ENCODE results near the gene BAAT.

The BAAT gene

DNA sequence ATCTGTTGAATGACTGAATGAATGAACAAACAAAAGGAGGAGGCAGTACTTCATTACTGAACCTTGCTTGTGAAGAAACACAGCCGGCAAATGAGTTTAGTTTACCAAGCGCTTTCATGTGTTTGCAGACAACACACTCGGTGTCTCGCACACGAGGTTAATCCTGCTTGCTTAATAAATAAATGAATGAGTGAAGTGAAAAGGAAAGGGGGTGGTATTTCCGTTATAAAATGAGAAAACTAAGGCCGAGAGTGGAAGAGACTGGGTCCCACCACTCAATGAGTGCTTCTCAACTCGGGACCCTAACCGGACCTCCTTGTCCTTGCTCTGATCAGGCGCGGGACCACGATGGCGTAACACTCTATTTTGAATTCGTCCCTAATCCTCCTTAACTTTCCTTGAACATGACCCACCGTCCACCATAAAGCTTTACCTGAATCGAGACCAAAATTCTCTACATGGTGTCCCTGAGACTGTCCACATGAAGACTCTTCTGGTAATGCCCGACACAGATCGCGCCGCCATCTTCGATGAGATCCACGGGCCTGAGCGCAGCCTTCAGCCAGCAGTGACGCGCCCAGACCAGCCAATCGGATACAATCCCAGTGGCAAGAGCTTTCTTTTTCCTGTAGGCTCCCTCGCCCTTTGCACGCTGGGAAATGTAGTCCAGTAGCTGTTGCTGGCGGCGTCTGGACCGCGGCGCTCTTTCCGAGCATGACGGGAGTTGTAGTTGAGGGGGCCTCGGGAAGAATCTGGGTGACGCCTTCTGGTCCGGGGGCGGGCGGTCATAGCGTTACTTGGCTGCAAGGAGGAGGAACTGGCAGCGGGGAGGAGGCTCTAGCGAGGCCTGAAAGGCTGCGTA lies 13.5 kb upstream of the BAAT start, which contains the start of the genes MRPL50 and ZNF189:
Gene MRPL50 (minus strand): TSS at position 551 of the 862 bp plus-strand sequence. CDS start 26 bp downstream, at position 525.
Gene ZNF189 (plus strand): TSS at position 784 of the 862 bp plus-strand sequence. CDS start 306 bp downstream, outside the sequence.
- DNase-seq: peak; percentile 100

DNA sequence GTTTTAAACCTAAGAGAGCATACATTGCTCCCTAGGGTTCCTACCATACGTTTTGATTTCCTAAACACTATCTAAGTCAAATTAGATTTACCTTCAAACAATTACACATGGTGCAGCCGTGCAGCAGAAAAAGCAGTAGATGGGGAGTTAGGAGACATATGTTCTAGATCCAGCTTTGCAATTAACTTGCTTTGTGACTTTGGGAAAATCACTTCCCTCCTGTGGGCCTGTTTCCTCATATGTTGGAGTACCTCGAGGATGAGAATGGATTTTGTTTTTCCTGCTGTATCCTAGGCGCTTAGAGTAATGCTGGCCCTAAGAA lies 12.9 kb upstream of the BAAT start:
- DNase-seq: no peak

DNA sequence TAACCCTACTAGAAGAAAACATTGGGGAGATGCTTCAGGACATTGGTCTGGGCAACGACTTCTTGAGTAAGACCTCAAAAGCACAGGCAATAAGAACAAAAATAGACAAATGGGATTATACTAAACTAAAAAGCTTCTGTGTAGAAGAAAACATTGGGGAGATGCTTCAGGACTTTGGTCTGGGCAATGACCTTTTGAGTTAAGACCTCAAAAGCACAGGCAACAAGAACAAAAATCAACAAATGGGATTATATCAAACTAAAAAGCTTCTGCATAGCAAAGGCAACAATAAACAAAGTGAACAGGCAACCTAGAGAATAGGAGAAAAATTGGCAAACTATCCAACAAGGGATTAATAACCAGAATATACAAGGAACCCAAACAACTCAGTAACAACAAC lies 9.9 kb upstream of the BAAT start:
- no peak for DNase-seq

DNA sequence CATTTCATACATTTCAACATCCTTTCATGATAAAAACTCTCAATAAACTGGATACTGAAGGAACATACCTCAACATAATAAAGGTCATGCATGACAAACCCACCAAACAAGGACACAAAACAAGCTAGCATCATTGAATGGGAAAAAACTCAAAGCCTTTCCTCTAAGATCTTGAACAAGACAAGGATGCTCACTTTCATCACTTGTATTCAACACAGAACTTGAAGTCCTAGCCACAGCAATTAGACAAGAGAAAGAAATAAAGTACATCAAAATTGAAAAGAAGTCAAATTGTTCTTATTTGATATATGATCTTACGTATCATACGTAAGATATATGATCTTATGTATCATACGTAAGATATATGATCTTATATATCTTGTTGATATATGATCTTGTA lies 8.3 kb upstream of the BAAT start:
- DNase-seq: no peak

DNA sequence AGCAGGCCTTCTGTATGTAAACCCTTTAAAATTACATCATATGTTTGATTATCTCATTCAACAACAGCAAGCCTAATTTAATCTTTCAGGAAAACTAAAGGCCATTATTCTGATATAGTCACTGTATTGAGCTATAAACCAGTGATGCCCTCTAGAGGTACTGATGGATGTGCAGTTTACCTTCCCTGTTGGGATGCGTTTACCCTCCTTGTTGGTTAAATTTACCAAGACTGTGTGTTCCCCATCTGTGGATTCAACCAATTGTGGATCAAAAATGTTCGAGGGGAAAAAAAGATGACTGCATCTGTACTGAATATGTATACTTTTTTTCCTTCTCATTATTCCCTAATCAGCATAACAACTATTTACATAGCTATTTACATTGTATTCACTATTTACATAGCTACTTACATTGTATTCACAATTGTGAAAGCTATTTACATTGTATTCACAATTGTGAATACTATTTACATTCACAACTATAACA lies 3.7 kb upstream of the BAAT start:
- DNase-seq: no peak

DNA sequence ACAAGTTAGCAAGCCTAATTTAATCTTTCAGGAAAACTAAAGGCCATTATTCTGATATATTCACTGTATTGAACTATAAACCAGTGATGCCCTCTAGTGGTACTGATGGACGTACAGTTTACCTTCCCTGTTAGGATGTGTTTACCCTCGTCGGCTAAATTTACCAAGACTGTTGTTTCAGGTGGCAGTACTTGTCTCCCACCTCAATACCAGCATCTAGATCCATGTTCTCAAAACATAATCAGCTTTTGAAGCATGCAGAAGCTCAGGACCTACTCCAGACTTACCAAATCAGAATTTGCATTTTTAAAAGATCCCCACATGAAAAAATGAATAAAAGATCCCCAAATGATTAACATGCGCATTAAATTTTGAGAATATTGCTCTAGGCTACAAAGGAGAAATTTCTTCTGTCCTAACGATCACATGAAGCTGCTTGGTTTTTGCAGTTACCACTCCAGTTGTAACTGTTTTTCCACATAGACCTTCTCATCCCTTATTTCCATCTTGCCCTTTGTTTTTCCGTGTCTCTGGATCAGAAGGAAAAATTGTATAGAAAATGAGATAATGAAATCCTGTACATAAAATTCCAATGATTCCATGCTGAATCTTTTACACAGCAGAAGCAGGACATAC lies 3.2 kb upstream of the BAAT start:
- peak; percentile 56 for DNase-seq

DNA sequence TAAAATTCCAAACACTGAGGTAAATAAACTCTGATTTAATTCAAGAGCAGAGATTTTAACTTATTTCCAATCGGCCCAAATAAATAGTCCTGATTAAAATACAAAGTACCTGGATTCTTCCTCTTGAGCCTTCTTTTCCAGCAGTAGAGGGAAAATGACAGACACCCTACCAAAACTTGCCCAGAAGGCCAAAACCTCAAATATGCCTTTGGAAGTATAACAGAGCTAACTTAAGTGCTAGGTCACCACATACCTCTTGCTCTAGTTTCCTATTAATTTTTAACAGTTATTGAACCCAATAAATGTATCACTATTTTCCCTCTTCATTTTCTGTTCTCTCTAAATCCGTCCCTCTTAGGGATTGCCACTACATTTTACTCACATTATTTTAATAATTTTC lies 1.4 kb downstream of the BAAT start:
- DNase-seq: no peak

DNA sequence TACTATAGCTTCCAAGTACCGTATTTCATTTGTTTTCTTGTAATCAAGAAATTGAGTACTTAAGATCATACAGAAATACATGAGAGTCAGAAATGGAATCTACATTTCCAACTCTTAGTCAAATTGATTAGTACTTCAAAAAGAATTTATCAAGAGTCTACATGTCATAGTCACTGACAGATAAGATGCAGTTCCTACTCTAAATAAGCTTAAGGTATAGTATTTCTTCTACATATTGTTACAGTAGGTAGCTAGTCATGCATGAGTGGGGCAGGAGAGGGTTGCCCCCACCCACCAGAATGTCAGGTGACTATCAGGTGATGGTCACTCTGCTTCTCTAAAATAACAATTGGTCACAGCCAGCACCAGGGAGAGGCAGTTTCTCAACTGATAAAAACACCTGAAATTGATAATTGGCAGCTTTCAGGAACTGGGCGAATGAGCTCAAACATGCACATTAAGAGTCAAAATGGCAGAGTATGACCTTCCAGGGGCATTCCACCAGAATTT lies 2.9 kb downstream of the BAAT start:
- no peak for DNase-seq

DNA sequence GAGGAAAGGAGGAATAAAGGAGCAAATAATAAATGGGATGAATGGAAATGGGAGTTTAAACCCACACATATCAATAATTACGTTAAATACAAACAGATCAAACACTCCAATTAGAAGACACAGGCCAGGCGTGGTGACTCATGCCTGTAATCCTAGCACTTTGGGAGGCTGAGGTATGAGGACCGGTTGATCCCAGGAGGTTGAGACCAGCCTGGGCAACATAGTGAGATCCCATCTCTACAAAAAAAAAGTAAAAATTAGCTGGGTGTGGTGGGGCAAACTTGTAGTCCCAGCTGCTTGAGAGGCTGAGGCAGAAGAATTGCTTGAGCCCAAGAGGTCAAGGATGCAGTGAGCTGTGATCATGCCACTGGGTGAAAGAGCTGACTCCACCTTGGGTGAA lies 3.7 kb downstream of the BAAT start:
- no peak for DNase-seq

DNA sequence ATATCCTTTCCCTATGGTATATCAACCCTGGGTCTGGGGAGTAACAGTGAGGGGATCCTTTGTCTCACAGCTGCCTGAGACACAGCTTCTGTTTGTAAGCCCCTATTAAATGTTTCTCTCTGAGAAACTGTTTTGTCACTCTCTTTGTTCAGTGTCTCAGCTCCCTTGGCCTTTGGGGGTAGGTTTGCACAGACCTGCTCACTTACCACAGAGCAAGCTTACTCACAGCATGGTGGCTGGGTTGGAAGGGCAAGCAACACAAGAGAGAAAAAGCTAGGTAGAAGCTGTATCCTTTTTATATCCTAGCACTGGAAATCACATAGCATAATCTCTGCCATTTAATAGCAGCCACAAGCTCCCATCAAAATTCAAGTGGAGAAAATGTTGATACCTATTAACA lies 4.5 kb downstream of the BAAT start:
- no peak for DNase-seq

DNA sequence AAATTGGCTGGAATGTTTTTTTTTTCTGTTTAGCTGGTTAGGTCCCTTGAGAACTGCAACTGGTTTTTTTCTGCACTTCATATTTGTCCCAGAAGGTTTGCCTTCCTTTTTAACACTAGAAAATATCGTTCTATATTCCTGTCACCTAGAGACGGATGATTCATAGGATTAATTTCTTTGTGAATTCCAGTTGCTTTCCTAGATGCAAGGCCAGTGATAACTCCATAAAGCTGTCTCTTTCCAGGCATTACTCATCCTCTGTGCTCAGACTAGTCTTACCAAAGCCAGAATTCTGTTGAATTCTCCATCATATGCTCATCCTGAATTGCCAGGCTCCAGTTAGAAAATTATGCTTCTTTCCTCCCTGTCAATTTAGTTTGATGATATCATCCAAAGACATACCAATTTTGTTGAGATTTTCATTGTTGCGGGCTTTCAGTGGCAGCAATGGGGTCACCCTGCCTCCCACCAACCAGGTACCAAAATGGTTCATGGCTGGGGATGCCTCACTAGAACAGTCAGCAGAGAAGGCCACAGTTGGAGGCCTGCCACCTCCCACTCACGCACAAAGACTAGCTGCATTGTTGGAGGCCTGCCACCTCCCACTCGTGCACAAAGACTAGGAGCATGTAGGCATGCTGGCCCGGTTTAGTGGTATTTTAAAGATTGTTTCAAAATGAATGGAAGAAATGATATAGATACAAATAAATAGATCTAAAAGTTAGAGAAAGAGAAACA lies 8.5 kb downstream of the BAAT start:
- no peak for DNase-seq

DNA sequence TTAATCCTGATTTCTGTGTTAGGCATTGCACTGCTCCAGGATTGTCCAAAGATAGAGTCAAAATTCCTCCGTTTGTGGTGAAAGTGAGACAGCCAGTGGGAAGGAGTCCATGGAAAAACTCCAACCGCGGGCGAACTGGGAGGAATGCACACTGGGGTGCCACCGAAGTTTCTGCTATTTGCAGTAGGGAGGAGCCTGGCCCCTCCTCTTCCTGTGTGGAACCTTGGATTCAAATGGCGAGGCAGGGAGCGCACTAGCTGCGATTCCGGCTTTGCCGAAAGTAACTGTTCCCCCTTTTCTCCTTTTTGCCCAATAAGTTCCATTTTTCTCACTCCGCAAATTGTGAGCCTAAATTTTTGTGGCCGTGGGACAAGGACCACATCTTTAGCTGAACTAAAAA lies 9.3 kb downstream of the BAAT start:
- no peak for DNase-seq

DNA sequence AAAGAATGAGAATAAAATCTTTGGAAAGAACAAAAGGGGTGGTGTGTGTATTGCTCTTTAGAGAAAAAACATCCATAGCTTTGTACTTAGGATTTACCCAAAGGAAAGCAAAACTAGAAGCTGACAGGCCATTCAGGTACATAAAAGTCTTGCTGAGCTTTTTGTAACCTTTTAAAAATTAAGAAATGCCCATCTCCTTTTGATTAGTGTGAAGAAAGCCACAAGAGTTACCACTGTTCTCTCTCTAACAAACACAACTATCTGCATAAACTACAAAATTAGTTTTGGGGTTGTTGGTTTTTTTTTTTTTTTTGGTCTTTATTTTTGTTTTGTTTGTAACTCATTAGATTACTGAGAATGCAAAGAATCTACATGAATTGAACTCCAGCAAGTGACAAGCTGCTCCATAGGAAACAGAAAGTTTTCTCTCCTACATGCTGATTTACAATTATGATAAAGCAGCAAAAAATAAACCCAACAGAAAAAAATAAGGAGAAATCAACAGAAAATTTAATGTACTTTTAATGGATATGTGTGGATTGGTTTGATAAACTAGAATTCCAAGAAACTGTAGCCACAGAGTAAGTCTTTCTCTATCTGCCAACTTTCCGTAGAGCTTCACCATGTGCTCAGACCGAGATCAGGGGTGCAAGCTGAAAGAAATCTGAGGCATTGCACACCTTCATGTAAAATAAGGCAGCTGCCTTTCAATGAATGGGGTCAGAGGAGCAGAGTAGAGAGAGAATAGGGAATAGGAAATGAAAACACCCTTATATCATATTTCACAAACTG lies 12.3 kb downstream of the BAAT start:
- DNase-seq: no peak

DNA sequence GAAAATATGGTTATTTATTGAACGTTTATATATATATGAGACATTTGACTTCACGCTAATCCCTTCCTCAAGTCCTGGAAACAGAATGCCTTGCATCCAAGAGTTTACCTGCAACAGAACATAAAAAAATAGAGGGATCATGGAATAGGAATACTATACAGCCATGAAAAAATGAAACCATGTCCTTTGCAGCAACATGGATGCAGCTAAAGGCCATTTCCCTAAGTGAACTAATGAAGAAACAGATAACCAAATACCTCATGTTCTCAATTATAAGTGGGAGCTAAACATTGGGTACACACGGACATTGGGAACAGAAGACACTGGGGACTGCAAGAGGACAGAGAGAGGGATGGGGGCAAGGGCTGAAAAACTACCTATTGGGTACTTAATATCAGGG lies 13.0 kb downstream of the BAAT start:
- no peak for DNase-seq

DNA sequence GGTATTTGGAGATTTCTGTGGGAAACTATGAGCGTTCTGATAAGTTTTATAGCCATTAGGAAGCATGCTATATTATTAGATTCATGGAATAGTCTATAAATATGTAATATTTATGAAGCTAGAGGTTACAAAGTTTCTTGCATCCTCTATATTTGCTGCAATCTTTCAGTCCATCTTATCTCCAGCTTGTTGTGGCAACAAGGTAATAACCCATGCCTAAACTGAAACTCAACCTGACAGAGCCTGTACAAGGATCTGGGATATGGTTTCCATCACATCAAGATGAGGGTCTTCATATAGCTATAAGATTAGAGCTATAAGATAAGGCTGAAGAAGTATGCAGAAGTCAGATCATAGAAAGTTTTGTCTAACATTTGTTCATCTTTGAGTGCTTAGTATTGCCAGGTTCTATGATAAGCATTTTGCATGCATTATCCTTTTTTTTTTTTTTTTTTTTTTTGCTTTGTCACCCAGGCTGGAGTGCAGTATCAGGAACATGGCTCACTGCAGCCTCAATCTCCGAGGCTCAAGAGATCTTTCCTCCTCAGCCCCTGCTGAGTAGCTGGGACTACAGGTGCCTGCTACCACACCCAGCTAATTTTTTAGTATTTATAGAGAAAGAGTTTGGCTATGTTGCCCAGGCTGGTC lies 14.8 kb downstream of the BAAT start:
- no peak for DNase-seq

DNA sequence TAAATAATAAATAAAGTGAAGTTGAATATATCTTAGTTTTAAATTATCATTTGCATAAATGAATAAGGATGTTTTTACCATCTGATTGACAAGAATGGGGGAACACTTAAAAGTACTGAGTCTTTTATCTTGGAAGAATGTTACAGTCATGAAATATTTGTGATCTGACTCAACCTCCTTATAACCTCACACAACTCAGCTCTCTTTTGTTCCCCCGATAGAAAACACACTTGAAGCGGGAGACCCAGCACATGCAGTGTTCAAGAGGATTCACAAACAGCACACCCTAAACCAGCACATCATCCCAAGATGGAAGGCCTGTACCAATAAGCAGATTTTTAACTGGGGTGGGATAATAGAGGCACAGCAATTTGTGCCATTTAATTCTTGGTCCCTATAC lies 15.5 kb downstream of the BAAT start:
- DNase-seq: no peak

DNA sequence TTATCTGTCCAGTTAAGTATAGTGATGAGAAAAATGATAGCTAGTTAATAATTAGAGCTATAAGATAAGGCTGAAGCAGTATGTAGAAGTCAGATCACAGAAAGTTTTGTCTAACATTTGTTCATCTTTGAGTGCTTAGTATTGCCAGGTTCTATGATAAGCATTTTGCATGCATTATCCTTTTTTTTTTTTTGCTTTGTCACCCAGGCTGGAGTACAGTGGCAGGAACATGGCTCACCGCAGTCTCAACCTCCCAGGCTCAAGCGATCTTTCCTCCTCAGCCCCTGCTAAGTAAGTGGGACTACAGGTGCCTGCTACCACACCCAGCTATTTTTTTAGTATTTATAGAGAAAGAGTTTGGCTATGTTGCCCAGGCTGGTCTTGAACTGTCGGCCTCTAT lies 17.5 kb downstream of the BAAT start:
- DNase-seq: no peak

DNA sequence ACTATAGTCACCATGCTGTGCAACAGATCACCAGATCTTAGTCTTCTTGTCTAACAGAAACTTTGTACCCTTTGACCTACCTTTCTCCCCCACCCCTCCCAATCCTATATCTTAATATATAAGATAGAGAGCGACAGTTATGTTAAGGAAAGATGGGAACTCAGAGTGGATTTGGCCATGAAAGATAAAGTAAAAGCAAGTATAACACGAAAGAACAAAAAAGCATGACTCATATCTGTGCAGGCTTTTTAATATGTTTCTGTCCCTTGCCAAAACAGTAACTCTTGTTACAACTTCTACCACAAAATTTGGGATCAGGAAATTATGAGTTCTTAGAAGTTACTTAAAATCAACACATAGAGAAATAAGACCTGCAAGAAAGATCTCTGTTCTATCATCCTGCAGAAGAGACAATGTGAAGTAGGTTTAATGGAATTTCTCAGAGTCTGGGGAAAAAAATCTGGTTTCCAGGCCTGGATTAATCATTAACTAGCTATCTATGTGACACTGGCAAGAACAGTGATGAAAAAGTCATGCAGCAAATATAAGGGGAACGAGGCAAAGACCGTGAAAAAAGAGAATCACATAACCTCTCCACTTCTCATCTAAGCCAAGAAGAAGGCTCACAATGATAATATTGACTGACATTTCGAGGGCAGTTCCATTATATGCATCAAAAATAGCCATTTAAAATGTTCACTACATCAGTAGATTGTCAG lies 18.6 kb downstream of the BAAT start:
- no peak for DNase-seq

DNA sequence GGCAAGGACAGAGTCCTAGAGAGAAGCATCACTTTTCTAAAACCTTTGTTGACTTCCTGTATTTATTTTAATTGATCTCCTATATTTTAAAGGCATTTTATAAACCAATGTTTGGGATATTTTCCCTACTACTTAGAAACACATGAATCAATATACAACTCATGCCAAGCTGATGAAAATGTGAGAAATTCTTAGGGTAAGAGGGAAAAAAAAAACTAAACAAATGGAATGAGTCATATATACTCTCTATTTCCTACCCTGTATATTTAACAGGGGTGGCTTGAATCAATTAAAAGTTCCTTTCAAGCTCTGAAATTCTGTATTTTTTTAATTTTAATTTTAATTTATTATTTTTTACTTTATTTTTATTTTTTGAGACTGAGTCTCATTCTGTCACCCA lies 19.6 kb downstream of the BAAT start:
- DNase-seq: no peak

DNA sequence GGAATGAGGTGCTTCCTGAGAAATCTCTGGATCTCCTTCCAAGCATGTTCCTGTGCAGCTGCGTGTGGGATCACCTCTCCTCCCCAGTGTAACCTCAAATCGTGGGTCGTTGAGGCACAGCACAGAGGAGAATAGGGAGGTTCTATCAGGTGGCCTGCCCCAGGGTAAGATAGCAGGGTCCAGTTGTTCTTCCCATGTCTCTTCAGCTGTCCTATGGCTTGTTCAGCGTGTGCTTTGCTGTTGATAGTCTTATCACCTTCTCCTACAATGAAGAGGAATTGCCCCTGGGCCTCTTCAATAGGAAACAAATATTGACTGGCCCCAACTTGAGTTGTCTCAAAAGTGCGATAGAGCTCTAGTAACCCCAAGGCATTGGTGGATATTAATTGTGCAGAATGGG lies 22.4 kb downstream of the BAAT start:
- no peak for DNase-seq

DNA sequence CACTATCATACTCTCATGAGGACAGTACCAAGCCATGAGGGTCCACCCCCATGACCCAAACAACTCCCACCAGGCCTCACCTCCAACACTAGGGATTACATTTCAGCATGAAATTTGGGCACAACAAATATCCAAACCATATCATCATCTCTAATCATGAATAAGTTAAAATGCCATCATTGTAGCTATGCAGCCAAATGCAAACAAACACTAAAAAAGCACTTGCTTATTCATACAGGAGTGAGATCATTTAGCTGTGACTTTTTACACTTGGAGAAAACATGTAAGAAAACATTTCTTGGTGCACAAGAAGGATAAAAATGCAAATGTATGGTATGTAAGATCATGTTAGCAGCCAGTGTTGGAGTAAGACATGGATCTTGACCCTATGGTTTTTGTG lies 24.2 kb downstream of the BAAT start:
- no peak for DNase-seq
